GM18508 (cell line): ENCODE data around the gene PPFIA4.

Experiments
- ATAC-seq: cut with Tn5 transposase; IDR thresholded peaks from one replicate; pipeline ENCODE4 v1.9.1; 2021; ENCODE audit warnings: moderate number of reproducible peaks; ENCODE audit not compliant: insufficient read depth, unreplicated experiment

The PPFIA4 gene

DNA sequence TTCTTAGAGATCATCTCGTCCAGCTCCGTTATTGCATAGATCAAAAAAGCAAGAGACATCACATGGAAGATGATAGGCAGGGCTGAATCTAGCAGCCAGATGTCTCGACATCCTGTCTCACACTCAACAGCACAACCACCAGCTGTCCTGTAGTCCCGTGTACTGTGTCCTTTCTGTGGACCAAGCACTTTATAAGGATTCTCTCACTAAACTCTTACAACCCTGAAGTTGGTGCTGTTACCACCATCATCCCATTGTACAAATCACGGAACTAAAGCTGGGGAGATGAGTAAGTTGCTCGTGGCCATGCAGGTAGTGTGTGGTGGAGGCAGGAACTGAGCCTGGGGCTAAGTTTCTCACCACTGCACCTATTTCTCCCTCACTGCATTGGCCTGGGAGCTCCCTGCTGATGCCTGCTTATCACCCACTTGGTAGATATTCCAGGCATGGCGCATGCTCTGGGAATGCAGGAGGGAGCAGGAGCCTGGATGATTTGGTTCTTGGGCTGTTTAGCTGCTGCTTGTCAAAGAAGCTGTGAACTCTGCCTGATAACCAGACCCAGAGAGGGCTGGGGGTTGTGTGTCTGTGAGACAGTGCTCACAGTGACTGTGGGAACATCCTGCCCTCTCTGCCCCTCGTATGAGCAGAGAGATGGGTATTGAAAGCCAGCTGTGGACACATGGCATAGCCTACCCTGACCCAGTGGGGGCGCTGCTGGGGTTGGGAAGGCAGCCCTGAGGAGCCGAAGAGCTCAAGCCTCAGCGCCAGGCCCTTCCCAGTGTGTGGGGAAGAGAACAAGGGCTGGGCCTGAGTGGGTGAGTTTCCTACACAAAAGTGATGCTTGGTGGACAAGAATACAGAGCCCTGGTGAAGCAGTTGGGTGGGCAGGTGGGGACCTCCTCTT is 13.6 kb downstream of the PPFIA4 start:
- no peak for ATAC-seq

DNA sequence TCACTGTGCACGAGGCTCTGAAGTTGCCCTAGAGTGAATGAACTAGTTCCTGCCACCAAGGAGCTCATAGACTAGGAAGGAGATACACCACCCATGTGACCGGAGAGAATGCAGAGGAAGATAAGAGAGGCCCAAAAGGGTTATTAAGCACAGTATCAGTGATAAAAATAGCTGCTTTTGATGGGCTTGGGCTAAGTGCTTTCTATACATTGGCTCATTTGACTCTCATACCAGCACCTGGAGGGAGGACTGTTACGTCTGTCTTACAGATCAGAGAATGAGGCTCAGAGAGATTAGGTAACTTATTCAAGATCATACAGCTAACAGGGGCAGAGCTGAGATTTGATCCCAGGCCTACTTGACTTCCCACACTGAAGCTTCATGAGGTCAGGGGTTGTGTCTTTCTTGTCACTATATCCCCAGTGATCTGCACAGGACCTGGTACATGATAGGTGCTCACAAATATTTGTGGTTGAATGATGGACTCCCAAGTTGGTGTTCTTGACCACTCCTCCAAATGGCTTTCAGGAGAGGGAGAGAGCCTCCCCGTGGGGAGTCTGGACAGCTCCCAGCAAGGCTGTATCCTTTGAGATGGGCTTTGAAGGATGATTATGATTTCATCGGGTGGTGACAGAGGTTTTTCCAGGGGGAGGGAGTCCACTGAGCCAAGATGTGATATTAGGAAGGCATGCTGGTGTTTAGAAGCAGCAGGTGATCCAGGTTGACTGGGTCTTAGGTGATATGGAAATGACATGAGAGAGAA is 14.4 kb downstream of the PPFIA4 start:
- no peak for ATAC-seq

DNA sequence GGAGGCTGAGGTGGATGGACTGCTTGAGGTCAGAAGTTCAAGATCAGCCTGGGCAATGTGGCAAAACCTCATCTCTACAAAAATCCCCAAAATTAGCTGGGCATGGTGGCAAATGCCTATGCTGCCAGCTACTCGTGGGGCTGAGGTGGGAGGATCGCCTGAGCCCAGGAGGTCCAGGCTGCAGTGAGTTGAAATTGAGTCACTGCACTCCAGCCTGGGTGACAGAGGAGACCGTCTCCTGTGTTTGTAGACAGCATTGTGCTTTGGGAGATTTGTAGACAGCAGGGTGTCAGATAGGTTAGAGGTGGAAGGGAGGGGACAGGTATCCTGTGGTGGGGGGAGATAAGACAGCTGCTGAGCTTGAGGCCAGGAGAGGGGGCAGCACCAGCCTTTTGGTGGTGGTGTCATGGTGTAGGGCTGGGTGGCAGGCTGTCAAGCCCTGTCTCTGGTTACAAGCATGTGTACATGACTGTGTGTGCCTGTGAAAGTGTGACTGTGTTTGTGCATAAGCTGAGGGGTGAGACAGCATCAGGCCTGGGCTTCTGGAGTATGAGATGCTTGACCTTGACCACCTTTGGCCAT is 15.2 kb downstream of the PPFIA4 start:
- no peak for ATAC-seq

DNA sequence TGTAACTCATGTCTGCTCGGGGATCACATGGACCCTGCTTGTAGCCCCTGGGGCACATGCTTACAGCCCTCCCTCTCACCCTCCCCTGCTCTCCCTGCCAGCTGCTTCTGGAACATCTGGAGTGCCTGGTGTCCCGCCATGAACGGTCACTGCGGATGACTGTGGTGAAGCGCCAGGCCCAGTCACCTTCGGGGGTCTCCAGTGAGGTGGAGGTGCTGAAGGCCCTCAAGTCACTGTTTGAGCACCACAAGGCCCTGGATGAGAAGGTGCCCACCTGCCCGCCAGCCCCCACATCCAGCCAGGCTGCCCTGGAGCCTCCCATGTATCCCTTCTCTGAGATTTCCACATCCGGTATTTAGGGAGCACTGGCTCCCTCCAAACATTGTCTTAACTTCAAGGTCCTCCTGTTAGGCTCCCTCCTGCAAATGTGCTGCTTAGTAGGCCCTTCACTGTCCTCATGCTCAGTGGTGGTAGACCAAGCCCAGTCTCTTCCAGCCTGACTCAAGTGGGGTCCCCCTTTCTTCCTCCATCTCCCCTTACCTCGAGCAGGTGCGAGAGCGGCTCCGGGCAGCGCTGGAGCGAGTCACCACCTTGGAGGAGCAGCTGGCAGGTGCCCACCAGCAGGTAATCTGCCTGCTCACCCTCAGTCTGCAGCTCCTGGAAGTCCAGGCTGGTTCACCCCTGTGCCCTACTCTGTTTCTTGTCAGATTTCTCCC is 17.7 kb downstream of the PPFIA4 start:
- ATAC-seq: no peak

DNA sequence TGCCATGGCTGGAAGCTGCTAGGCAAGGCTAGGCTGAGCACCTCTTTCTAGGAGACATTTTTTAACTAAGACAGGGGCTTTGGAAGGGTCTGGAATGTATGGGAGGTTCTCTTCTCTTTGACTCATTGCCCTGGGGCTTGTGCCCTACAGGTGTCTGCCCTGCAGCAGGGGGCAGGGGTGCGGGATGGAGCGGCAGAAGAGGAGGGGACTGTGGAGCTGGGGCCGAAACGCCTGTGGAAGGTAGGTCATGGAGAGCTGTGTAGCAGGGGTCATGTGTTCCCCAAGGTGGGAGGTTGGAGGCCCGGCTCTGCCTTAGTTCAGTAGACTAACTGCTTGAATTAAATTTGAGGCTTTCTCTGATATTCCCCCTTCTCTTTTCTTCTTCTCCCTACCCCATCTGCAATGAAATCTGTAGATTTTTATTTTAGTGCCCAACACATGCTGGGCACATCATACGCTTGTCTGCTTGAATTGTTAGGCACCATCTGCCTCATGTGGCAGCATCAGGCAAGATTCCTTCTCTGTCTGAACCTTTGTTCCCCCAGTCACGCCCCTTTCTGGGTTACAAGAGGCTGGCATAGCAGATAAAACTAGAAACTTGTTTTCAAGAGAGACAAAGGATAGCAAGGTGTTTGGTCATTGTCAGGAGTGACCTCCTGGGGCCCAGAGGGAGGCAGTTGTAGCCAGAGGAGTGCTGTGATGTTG is 18.4 kb downstream of the PPFIA4 start:
- ATAC-seq: no peak

DNA sequence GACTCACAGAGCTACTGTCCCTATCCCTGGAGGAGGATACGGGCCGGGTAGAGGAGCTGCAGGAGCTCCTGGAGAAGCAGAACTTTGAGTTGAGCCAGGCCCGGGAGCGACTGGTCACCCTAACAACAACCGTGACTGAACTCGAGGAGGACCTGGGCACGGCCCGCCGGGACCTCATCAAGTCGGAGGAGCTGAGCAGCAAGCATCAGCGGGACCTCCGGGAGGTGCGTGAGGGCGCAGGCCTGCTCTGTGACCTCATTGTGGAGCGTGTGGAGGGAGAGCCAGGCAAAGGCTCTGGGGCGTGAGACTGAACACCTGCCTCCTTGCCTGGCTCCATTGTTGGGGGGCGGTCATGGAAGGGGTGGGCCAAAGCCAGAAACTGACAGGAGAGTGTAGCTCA is 19.0 kb downstream of the PPFIA4 start:
- ATAC-seq: no peak

DNA sequence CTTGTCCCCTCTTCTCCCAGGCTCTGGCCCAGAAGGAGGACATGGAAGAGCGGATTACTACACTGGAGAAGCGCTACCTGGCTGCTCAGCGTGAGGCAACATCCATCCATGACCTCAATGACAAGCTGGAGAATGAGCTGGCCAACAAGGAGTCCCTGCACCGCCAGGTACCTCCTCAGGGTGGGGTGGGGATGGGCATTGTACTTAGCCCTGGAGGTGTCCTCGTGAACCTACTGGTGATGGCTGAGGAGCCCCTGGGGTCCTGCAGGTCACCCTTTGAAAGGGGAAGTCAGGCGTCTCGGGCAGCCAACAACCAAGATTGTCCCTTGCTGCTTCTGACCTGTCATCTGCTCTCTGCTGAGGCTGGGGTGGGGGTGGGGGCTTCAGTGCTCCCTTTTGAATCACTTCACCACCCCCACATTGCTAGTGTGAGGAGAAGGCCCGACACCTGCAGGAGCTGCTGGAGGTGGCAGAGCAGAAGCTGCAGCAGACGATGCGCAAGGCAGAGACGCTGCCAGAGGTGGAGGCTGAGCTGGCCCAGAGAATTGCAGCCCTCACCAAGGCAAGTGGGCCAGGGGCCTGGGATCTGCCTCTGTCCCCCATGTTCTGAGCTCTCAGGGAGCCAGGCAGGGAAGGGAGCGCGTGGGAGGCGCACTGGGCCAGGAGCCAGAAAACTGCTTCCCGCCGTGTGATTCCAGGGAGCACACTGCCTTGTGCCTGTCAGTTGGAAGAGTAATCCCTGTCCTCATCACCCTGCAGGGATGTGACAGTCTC is 19.7 kb downstream of the PPFIA4 start:
- ATAC-seq: no peak

DNA sequence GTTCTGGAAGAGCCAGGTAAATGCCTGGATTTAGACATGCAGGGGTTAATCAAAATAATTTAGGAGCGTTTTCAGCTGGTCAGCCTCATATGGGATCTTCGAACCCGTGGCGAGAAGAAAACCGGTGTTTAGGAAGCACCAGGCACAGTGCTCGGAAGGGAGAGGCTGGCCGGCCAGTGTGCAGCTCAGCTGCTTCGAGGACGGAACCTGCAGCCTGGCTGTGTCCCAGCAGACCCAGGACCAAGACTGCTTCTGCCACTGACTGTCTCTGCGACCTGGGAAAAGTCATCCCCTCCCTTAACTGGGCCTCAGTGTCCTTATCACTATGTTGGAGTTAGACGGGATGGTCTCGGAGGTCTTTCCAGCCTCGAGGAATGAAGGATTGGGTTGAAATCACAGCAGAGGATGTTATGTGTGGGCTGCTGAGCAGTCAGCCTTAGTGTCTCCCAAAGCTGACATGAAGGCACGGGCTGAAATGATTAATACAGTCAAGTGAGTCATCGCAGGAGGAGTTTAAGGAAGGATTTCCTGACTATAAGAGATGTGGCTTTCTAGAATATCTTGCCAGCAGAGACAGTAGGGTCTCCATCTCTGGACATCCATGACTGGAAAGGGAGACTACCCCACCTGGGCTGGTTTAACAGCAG is 20.8 kb downstream of the PPFIA4 start:
- no peak for ATAC-seq

DNA sequence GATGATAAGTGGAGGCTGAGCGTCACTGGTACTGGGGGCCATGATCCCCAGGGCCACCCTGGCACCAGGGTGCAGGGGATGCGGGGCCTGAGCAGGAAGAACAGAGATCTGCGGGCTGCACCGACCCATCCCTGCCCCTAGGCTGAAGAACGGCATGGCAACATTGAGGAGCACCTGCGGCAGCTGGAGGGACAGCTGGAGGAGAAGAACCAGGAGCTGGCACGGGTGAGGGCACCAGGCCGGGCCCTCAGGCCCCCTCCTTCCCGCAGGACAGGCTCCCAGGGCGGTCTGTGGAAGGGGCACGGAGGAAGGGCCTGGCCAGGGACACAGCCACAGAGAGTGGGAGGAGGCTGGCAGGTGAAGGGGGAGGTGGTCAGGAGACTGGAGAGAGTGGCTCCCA is 21.8 kb downstream of the PPFIA4 start:
- ATAC-seq: no peak

DNA sequence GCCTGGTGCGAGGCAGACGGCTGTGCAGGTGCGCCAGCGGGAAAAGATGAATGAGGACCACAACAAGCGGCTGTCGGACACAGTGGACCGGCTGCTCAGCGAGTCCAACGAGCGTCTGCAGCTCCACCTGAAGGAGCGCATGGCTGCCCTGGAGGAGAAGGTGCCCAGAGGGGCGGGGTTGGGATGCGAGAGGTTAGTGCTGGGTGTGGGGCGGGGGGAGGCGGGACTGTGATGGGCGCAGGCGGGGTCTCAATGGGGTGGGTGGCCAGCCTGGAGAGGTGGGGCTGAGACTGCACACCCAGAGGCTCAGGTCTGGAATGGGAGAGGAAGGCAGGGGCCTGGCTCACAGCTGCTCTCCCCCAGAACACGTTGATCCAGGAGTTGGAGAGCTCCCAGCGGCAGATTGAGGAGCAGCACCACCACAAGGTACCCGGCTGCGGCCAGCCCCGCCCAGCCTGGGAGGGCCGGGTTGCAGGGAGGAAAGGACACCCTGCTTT is 22.3 kb downstream of the PPFIA4 start:
- no peak for ATAC-seq

DNA sequence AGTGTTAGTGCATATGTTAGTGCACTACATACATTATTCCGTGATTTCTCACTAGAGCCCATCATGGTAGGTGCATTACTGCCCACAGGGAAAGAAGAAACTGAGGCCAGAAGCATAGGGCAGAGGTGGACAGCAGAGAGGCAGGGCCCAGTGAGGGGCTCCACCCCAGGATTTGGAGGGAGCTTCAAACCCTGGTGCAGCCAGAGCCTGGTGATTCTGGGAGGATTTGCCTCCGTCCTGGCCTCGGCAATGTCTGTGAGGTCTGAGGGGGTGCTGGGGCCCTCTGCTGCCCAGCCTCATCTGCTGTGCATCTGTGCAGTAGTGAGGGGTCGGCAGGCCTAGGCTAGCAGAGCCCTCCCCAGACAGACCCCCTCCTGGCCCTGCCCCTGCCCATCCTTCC is 22.8 kb downstream of the PPFIA4 start:
- no peak for ATAC-seq

DNA sequence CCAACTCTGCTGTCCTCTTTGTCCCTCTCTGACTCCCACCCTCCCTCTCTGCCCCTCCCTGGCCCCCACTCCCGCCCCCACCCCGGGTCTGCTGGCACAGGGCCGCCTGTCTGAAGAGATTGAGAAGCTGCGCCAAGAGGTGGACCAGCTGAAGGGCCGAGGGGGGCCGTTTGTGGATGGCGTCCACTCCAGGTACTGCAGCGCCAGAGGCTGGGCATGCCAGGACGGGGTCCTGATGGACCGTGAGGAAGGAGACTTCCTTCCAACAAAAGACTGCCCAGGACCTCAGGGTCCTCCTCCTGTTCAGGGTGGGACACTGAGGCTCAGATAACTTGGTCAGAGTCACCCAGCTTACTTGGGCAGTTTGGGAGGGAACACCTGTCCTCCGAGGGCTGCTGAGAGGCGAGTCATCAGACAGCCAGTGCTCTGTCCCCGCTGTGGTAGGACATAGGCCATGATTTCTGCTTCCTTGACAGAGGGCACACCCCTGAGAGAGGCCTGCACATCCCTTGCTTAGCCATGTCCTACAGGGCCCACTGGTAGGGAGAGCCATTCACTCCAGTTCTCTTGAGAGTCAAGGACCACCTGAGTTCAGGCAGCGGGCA is 23.4 kb downstream of the PPFIA4 start:
- no peak for ATAC-seq

DNA sequence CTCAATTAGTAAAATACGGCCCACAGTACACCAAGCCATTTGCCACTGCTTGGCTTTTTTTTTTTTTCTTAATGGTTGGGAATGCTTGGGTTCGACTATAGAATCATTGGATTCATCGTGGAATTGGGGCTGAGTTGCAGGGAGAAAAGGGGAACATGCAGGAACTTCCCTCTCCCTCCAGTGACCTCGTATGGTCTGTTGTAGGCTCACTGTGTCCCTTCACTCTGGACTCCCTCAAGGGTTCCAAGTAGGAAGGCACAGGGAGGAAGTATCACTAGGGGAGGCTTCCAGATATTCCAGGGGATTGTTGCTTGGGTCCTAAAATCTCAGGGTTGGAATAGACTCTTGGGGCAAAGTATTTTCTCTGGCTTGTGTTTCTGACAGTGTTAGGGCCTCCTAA is 24.5 kb downstream of the PPFIA4 start:
- ATAC-seq: no peak

DNA sequence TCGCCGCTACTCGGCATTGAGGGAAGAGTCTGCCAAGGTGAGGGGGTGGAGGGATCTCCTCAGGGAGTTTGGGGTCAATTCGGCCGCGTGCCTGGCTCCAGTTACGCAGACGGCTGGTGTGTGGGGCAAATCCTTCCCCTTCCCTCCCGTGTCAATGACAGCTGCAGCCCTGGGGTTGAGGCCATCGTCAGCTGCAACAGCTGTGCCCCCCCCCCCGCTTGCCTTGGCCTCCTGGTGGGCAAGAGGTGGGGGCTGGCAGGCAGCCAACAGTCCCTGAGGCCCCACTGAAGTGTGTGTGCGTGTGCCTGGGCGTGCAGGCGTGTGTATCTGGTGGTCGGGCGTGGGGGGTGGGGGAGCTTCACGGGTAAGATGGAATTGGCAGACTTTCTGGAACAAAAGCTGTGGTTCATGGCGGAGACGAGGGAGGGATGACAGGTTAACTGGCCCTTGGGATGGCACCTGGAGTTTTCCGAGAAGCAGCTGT is 25.6 kb downstream of the PPFIA4 start:
- ATAC-seq: no peak

DNA sequence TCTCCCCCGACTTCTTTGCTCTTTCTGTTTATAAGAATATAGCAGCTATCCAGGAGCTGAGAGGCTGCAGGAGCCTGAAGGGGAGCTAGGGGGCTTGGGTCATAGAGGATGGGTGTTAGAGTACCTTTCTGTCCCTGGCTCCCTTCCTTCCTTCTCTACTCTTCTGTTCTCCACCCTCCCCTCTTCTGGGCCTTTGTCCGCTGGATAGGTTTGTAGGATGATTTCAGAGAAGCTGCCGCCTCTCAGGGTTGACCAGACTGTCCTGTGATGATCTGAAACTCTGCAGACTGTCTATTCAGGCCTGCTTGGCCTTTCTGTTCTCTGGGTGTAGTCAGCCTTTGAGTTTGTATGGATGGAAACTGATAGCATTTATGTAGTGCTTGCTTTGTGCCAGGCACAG is 26.3 kb downstream of the PPFIA4 start:
- no peak for ATAC-seq

DNA sequence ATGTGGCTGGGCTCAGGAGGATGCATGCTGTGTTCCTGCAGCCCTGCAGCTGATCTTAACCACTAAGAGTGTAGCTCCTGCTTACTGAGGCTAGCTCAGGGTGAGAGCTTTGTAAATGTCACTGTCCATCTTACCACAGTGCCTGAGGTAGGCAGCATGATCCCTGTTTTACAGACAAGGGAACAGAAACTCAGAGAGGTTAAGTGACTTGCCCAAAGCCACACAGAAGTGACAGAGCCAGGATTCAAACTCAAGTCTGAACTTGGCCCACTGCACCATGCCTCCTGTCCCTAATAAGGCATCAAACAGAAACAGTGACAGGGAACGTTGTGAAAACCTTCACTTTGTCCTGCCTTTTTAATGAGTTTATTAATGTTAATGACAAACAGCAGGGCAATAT is 27.9 kb downstream of the PPFIA4 start:
- no peak for ATAC-seq

DNA sequence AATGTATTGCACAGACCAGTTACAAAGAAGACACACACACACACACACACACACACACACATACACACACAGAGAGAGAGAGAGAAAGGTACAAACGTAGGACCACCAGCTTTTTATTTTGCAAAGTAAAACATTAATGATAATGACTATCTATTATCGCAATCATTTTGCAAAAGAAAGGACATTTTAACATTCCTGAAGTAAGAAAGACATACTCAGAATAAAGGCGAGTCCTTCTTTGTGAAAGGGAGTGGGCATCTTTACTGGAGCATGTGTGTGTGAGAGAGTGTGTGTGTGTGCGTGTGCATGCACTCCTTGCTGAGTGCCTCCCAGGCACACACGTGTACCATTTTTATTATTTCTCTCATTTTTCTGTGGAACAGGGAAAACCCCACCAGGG is 28.4 kb downstream of the PPFIA4 start:
- ATAC-seq: no peak

DNA sequence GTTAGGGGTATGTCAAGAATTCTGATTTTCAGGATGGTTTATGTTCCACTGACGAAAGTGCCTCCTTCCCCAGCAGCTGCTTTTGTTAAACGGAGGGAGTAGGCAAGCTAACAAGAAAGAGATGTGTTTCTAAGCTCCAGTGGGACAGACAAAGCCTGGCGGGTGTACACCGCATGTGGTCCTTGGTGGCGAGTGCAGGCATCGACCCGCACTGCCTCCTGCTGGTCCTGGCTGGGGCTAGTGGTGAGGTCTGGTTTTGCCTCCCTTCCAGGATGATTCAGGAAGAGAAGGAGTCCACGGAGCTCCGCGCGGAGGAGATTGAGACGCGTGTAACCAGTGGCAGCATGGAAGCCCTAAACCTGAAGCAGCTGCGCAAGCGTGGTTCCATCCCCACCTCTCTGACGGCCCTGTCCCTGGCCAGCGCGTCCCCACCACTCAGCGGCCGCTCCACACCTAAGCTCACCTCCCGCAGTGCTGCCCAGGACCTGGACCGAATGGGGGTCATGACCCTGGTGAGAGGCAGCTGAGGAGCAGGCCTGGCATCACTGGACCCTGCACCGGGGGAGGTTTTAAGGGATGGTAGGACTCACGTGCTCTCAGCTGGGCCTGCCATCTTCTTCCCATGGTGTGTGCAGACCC is 29.0 kb downstream of the PPFIA4 start:
- ATAC-seq: no peak
